Measurements from ENCODE around the gene EVA1A. TPM values are rescaled to one million over a fixed set of nuclear protein-coding genes. Genes with fewer than 3 reads are reported as not detected.

Gene EVA1A
- total and polyA plus RNA-seq, 2 of the 8 experiments (the other 6 are each of a cell fraction or from before 2014, with no cell fraction given), result 2.4 to 4.3 TPM

DNA sequence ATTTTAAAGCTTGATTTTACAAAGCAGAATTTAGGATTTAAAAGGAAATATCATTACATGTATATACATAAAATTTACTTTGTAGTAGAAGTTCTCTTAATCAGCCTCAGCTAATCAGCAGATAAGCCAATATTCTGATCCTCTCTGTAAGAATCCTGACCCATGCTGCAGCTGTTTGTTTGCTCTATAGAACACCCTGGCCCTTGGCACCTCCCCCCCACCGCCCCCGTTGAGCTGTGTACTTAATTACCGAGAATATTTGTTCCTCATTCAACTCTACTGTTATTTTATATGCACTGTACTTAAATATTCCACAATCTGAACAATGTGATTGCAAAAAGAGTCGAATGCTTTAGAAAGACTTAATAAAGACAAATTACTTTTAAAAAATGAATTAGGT is 98.0 kb downstream of the EVA1A start (continued):
- TF ChIP-seq SUZ12 (IDR thresholded peaks at IDR 0.05; ENCODE audit: low read length), result no peak

Data from H1 (cell line).